HG03108 (cell line): Measurements from ENCODE around the gene SPTBN1.

Source experiments
- ATAC-seq: cut with Tn5 transposase; IDR thresholded peaks from one replicate; pipeline ENCODE4 v1.9.1; 2021; ENCODE audit warnings: moderate library complexity; ENCODE audit not compliant: unreplicated experiment

SPTBN1 gene

DNA sequence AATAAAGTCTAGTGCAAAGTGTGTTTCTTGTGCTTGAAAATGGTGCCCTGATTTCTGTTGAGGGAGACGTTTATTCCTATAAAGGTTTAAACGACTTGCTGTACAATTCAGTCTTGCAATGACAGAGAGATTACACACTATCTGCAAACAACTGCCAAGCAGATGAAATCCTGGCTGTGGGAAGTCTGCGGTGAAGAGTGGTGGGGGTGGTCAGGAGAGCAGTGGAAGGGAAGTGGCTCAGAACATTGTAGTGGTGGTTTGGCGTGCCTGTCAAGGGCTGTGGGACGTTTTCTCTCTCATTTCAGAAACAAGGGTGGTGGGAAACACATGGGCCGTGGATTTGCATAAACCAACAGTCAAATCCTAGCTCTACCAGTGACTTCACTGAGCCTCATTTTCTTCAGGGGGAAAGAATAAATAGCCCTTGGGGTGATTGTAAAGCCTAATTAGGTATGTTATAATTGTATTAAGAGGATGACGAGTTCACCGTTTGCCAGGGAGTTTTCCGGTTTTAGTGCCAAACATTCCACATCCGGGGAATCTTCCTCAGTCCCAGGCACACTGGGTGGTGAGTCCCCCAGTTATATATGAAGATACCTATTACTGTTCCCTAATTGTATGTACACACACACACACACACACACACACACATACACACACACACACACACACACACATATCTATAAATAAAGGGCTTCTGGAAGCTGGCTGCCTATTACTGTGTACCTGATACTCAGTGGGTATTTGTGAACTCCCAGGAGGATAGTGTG lies 115.0 kb downstream of the SPTBN1 start:
- ATAC-seq, result peak; percentile 41

DNA sequence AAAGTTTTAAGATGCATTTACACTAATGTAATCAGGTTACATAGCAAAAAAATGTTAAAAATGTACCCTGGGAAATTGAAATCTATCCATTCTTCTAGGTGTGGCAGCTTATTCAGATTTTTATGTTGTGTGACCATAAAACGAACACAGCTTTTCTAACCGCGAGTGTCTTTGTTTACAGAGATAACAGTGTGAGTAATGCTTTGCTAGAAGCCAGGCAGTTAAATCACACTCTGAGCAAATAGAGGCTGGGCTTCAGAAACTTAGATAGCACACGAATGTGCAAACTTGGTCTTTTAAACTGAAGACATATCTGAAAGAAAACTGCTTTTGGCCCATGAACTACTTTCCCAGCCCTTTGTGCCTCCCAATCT lies 116.1 kb downstream of the SPTBN1 start:
- no peak for ATAC-seq

DNA sequence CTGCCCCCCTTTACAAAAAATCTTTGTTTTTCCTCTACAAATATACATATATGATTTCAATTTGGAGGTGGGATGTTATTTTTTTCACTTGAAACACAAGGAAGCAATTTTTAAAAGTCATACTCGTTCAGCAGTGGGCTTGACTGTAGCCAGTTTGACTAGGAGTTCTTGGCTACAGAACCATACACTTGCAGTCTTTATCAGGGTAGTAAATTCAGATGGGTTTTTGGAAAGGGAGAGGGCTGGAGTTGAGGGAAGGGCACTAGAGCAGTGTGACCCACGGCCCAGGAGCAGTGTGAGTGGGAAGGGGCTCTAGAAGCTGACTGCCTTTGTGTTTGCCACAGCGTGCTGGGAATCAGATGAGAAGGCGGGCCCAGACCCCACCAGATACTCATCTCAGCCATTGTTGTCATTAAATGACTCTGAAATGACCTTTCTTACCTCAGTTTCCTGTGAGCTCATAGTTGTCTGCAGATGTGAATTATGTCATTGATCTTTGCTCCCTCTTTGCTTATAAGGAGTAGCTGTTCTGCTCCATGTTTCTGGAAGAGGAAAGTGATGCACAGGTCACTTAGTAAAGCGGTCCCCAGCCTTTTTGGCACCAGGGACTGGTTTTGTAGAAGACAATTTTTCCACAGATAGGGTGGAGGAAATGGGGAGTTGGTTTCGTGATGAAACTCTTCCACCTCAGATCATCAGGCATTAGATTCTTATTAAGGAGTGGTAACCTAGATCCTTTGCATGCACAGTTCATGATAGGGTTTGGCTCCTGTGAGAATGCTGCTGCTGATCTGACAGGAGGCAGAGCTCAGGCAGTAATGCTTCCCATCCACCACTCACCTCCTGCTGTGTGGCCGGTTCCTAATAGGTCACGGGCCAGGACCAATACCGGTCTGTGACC lies 116.8 kb downstream of the SPTBN1 start:
- ATAC-seq, result no peak

DNA sequence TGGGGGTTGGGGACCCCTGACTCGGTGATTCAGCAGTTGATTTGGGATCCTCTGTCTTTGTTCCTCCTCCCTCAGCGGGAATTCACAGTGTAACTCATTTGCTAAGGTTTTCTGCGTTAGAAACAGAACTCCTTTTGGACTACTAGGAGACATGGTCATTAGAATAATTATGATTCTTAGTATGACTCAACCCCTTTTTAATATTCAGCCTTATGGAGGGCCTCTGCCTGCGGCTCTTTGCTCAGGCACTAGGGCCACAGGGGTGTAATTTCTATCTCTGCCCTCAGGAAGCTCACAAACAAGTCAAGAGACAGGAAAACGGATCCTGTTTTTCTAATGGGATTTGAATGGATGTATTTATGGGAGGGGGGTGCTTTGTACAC lies 117.4 kb downstream of the SPTBN1 start:
- no peak for ATAC-seq

DNA sequence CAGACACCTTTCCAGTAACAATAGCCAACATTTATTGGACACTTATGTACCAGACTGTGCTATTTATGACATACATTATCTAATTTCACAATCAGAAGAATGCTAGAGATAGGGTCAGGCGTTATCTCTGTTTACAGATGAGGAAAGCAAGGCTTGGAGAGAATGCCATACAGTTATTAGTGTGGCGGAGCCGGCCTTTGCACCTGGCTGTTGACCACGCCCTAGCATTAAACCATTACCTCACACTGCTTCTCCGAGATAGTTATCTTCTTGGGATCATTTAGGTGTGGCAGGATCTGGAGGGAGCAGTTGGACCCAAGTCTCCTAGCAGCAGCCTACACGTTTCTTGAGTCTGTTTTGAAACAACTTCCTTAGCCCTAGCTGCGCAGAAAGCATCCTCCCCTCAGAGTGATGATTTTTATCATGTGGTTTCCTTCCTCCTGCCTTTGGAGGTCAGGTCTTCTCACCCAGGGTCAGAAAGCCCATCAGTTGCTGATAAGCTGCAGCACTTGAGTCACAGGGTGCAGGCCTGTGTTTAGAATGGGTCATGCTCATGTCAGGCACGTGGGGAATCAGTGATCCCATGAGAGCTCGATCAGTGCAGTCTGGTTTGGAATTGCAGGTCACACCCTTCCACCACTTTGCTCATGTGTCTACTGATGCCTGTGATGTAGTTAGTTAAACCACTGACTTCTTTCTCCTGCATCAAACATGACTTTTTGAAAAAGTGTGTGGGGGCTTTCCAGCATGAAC lies 118.2 kb downstream of the SPTBN1 start:
- ATAC-seq, result peak; percentile 43

DNA sequence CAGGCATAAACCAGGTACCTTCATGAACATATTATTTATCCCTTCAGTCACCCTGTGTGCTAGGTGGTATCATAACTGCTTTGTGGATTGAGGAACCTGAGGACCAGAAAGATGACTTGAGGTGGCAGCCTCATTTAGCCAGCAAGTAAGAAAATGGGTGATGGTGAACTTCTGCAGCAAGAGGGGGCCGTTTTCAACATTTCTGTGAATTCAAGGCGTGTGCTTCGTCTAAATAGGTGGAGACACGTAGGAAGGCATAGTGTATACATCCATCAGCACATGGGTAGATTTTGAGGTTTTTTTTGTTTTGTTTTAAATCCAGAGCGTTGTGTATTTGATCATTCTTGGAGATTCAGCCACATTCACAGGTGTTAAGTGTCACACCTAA lies 118.7 kb downstream of the SPTBN1 start:
- no peak for ATAC-seq

DNA sequence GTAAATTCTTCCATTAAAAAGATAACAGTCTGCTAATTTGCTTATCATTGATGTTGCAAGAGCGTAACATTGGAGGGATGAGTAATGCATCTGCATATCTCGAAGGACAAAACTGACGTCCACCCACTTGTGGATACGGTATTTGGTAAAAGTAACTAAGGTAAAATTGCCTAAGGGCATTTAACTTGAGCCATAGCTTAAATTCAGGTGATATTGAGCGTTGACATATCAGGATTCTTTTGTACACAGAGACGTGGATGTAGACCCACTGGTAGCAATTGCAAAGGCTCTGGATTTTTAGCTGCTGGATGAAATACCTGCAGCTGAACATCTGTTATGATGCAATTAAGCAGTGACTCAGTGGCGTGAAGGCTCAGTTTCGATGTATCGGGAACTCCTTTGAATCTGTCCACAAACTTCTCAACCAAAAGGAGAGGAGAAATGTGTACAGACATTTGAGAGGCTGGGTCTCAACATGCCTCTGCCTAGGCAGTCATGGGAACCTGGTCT lies 119.3 kb downstream of the SPTBN1 start:
- no peak for ATAC-seq

DNA sequence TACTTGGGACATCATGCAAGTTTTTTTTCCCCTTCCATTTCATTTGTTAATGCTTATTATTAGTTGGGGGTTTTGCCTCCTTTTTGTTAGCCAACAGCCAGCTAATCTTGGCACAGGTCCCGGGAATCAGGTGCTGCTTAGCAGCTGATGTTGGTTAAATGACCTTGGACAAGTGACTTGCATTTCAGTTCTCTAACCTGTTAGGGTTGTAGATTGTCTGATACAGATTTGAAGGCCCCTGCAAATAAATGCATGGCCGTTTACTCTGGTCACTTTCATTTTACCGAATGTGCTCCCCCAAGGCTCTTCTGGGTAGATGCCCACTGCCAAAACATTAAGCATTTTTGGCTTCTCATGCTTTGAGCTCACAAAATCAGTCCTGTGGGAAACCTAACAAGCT lies 120.9 kb downstream of the SPTBN1 start:
- no peak for ATAC-seq

DNA sequence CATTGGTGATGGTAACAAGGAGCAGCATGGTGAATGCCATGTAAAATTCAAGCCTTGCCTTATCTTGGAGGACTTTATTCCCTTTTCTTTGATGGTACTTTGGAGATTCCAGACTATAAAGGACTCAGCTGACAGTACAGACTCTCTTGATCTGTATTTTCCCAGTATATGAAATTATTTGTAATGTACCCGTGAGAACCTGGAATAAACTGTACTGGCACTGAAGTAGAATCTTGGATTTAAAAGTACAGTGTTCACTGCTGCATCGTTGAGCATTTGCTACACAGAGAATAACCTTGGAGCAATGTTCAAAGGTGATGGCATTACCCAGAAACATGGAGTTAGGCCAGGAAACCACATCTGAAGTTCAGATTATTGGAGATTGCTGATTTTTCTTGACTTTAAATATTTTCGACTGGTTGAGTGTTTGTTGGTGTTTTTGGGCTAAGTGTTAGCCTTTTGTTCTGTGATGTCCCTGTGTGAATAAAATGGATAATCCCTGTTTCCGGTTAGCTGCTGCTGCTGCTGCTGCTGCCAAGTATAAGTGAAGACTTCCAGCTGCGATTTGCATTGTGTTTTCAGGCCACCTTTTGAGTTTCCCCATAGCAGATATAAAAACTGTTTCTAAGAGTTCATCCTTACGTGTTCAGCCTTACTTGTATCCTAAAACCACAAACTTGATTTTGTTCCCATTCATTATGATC lies 122.0 kb downstream of the SPTBN1 start:
- no peak for ATAC-seq

DNA sequence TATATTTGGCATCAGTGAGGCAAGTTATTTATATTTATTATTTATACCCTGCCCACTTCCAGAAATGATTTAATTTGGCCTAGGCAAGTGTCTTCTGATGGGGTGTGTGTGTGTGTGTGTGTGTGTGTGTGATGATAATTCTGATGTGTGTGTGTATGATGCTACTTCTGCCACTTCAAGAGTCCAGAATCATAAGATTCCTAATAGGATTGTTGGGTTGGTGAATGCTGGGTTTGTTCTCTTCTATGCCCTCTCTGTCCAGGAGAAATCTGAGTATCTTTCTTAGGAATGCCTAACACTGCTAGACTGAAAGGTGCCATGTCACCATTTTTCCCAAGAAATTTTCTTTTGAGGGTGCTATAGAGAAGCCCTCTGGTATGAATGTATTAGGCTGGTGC lies 122.5 kb downstream of the SPTBN1 start:
- ATAC-seq, result no peak

DNA sequence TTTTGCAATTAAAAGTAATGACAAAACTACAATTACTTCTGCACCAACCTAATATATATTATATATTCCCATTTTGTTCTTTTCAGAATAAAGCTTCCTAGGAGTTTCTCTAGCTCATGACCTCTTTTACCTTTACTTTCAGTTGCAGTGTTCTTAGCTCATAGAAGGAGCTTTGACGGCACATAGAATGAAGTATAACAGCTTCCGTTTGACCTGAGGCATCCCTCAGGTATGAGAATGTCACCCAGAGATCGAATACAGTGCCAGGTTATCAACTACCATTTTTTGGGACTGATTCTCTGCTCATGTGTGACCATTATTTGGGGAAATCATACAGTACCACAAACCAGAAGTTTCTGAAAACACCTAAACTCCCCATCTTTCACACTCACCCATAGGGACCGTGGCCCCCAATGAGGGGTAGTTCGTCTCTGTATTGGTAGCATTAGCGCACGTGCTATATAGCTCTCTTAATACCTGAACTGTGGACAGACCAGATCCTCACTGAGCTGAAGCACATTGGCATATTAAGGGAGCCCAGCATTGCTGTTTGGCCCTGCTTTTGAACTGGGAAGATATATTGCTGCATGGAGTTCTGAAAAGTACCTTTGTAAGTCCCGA lies 123.0 kb downstream of the SPTBN1 start:
- ATAC-seq, result no peak

DNA sequence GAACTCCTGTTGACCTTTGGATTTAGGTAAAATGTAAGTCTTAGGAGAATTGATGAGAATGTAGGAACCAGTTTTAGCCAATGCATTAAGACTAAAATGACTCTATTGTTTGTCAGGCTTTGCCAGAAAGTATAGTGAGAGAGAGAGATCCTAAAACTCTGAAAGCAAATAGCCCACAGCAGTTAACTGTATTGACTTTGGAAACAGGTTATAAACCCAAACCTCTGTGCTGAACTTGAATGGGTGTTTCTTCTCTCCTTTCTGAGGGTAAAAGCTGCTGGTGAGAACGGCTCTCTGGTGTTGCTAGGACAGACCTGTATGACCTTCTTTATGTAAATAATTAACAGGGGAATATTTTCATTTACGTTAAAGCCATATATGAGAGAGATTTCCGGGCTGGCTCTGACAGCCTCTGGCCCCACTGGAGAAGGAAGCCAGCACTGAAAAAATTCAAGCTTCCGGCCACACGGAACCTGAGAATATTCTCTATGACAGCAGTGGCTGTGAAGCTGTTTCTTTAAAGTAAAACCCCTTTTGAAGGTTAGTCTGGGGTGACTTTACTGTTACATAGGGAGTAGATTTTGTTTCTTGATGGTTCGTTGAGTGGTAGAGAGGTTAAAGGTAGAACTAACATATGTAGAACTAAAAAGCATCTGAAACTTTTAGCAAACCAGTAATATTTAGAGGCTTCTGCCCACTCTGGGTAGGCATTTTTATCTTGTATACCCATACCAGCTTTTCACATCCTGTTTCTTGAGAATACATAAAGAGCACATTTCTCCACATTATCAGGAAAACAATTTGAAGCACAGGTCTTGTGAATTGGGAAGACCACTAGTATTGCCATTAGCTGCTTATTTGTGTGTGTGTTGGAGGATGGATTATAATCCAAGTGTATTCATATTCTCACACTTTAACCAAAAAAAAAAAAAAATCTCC lies 123.8 kb downstream of the SPTBN1 start:
- peak; percentile 77 for ATAC-seq

DNA sequence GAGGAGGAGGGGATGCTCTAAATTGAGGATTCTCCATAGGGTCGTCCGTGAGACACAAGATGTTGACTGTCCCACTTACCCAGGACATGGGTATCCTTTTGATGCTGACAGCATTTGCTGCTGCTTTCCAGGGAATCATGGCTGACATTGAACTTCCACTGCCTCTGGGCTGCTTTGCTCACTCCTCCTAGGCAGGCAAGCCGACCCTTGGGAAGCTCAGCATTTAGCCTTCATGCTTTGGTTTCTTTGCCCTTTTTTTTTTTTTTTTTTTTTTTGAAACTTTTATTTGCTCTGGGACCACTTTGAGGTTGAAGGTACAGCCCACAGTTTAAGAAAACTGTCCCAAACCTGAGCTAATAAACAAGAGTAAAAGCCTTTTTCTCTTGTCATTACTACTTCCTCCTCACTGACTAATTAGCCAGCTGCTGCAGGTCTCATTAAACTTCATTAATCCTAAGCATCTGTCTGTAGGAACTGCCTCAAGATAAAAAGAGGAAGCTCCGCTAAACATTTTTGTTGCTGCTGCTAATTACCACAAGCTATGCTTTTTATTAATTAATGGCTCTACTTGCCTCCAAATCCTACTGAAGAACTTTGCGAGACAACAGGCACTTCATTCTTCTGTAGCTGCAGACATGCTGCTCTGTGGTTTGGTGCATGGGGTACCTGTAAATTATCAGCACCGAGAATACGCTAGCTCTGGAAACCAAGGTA lies 125.4 kb downstream of the SPTBN1 start:
- ATAC-seq, result peak; percentile 25

DNA sequence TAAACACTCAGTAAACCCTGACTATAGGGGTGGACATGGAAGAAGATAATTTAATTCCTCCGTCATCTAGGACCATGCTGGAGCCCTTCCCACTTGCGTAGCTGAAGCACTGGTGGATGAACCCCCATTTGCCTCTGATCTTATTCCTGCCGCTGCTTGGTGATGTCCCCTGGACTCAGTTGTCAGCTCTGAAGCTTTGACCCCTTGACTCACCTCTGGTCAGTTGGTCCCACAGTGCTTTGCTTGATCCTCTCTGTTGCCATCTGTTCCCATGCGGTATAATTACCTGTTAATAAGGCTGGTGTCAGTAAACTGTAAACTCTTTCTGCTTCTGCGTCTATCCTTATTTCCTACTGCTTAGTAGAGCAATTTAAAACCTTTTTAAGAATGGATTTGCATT lies 126.9 kb downstream of the SPTBN1 start:
- no peak for ATAC-seq

DNA sequence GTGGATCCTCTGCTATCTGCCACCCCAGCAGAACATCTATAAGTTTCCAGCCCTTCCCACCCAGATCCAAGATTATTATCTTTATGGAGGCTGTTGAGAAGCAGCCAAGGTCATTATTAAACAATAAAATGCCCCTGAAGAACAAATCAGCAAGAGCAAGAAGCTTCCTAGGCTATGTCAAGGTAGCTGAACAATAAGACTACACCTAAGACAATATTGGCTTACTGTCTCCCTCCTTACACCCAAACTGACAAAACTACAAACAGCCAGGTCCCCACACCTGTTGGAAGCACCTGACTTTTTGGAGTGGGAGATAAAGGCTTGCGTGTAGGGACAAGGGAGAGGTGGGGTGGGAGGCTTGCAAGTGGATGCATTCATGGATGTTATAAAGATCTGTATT lies 128.5 kb downstream of the SPTBN1 start:
- ATAC-seq, result no peak

DNA sequence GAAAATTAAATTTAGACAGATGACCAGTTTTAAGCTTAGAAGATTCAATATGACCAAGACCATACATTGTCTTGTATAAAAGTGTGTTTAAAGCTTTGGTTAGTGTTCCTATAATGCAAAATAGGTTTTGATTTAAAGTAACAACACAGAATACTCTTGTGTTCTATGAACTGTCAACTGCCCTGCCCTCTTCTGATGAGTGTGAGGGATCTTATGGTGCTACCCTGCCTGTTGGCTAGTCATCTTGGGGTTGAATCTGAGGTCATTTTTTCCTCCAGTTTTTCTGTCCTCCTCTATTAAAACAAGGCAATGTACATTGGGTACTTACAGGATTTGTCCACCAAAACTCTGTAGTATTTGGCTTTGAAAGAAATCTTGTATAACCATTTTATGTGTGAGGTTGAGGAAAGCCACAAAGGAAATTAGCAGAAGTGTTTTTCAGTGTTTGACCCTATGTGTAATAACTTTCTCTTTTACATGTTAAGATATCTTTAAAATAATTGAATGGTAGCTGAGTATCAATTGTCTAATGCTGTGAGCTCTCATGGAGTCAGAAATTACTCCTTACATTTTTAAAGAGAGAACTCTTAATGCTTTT lies 129.1 kb downstream of the SPTBN1 start:
- no peak for ATAC-seq

DNA sequence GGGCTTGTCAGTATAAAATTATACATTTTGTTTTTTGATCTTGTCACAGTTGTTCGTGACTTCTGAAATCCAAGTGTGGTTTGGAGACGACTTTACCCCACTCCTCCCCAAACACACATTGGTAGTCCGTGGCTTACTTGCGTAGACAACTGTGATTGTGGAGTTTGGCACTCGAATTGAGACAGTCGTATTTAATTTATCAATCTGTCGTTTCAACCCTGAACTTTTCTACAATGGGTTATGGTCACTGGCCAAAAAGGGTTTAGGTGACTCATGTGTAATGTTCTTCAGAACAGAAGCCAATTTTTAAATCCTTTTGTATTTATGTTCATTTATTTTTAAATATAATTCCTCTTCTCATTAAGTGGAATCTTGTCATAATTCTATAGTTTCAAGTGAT lies 129.9 kb downstream of the SPTBN1 start:
- no peak for ATAC-seq

DNA sequence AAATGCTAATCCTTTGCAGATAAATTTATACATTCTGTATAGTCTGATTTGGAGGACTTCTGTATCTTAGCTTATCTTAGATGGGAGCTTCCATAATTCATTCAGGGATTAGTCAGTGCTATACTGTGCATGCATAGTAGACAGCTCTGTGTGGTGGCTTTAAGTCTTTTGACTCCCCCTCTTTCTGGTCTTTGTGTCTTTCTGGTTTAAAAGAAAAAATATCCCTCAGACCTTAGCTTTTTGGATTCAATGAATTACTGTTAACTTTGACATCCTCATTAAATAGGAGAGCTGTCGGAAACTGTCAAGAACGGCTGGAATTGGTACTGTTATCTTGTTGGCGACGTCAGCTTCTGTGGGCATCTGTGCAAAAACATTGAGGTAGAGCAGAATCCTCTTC lies 130.4 kb downstream of the SPTBN1 start:
- ATAC-seq, result no peak
